Spinal cord (tissue), 10 donors: Measurements from ENCODE around the gene STPG2. TPM values are rescaled to one million over a fixed set of nuclear protein-coding genes. Genes with fewer than 3 reads are reported as not detected.
"Not testable (repeated sequence)": the region's sequence is repeated elsewhere in the genome, so short reads cannot be mapped to it uniquely, and the experiment has no call there.

Experiments used
- DNase-seq, 6 donors: peaks; one replicate each; pipeline versions ENCODE4 v3.0.0 to v3.0.0-alpha.2; 2013 to 2015; ENCODE audit warnings: low spot score in 6 of 6, low read depth in 4 of 6
- H3K27ac ChIP-seq: one replicate; pipeline ENCODE4 v1.5.1; 2013; ENCODE audit warnings: low read depth, low read length, control low read depth
- H3K27me3 ChIP-seq: one replicate; pipeline ENCODE4 v1.6.1; 2013; ENCODE audit warnings: low read length; ENCODE audit not compliant: control insufficient read depth, insufficient read depth
- H3K36me3 ChIP-seq: one replicate; pipeline ENCODE4 v1.6.1; 2013; ENCODE audit warnings: low read length; ENCODE audit not compliant: control insufficient read depth, insufficient read depth
- H3K4me1 ChIP-seq: one replicate; pipeline ENCODE4 v1.6.1; 2013; ENCODE audit warnings: low read length; ENCODE audit not compliant: control insufficient read depth, insufficient read depth
- H3K4me3 ChIP-seq: one replicate; pipeline ENCODE4 v1.5.1; 2013; ENCODE audit warnings: low read depth, low read length, control low read depth
- H3K9me3 ChIP-seq: one replicate; pipeline ENCODE4 v1.6.1; 2013; ENCODE audit warnings: low read length; ENCODE audit not compliant: control insufficient read depth, insufficient read depth
- WGBS: methylation state at CpG from one replicate; pipeline ENCODE4 v1.1.5; 2013; ENCODE audit warnings: missing lambda C conversion rate; ENCODE audit not compliant: insufficient coverage; 5-methylcytosine and 5-hydroxymethylcytosine counted together
- polyA plus RNA-seq, 2 donors: library from polyadenylated mRNA; unstranded; fragments of 120-200 nt; gene quantifications; one replicate each; pipeline ENCODE4 v1.2.1, GENCODE V29; 2013; ENCODE audit not compliant: insufficient read length in 2 of 2
- total RNA-seq, 2 donors: library from RNA; depleted of rRNA in 1 of 2; stranded (reverse); fragments of 120-200 nt in 1 of 2; fragments of >200 nt in 1 of 2; gene quantifications; one replicate each; pipeline versions ENCODE4 v1.2.3 to v1.2.4, GENCODE V29; 2013 to 2014
- donor health status: healthy.

STPG2 gene
- total and polyA plus RNA-seq, 4 donors: 0.13 to 2.7 (median 0.61) TPM

GRCh38 chr4:97587912-97588311 lies 555.4 kb downstream of the STPG2 start:
- Histone ChIP-seq H3K4me1 (no peaks in the 10 kb centered on the region), H3K27me3 (no peaks in the 10 kb centered on the region), H3K9me3 (no peaks in the 10 kb centered on the region), H3K27ac (no peak overlapping the region), H3K4me3 (no peak overlapping the region), H3K36me3 (no peaks in the 10 kb centered on the region)
- no CpG with 5 or more reads among the region's 2 CpGs for WGBS
- no peak for DNase-seq

- Histone ChIP-seq H3K27ac (no peak overlapping the region), H3K27me3 (no peaks in the 10 kb centered on the region), H3K9me3 (no peaks in the 10 kb centered on the region), H3K36me3 (no peaks in the 10 kb centered on the region), H3K4me3 (no peak overlapping the region), H3K4me1 (no peaks in the 10 kb centered on the region)
- DNase-seq: no peak
Measured at GRCh38 chr4:97585274-97585673, 558.0 kb downstream of the STPG2 start.

- H3K36me3 ChIP-seq: no peaks in the 10 kb centered on the region
- no CpG with 5 or more reads among the region's 1 CpG for WGBS
- DNase-seq: no peak
Measured at GRCh38 chr4:97582890-97583289, 560.4 kb downstream of the STPG2 start.

GRCh38 chr4:97577004-97577403 lies 566.3 kb downstream of the STPG2 start:
- WGBS: no CpG with 5 or more reads among the region's 2 CpGs
- Histone ChIP-seq H3K9me3 (no peaks in the 10 kb centered on the region), H3K27ac (no peak overlapping the region), H3K27me3 (no peaks in the 10 kb centered on the region), H3K4me1 (no peaks in the 10 kb centered on the region), H3K36me3 (no peaks in the 10 kb centered on the region), H3K4me3 (no peak overlapping the region)
- DNase-seq: no peak

More at GRCh38 chr4:97582890-97583289, 560.4 kb downstream of the STPG2 start:
- Histone ChIP-seq H3K4me3 (no peak overlapping the region), H3K9me3 (no peaks in the 10 kb centered on the region), H3K27ac (no peak overlapping the region), H3K4me1 (no peaks in the 10 kb centered on the region), H3K27me3 (no peaks in the 10 kb centered on the region)

- H3K4me1 ChIP-seq: no peaks in the 10 kb centered on the region
- H3K27ac ChIP-seq: no peak overlapping the region
- no peaks in the 10 kb centered on the region for H3K27me3 ChIP-seq
- no peak for DNase-seq
- H3K4me3 ChIP-seq: no peak overlapping the region
- no peaks in the 10 kb centered on the region for H3K36me3 ChIP-seq
- H3K9me3 ChIP-seq: no peaks in the 10 kb centered on the region
- WGBS: no CpG with 5 or more reads among the region's 2 CpGs
Measured at GRCh38 chr4:97560009-97560408, 583.3 kb downstream of the STPG2 start.

GRCh38 chr4:97558204-97558778 lies 585.0 kb downstream of the STPG2 start:
- no peak overlapping the region for H3K27ac ChIP-seq

GRCh38 chr4:97550637-97551036 lies 592.6 kb downstream of the STPG2 start:
- not testable (repeated sequence) for H3K4me3 ChIP-seq, H3K9me3 ChIP-seq, H3K27ac ChIP-seq, H3K36me3 ChIP-seq, DNase-seq, H3K27me3 ChIP-seq, H3K4me1 ChIP-seq
- WGBS: 98% methylated on average over 7 of the region's 10 CpGs

More at GRCh38 chr4:97558204-97558778, 585.0 kb downstream of the STPG2 start:
- H3K36me3 ChIP-seq: no peaks in the 10 kb centered on the region
- no peaks in the 10 kb centered on the region for H3K9me3 ChIP-seq
- no peak for DNase-seq
- no peaks in the 10 kb centered on the region for H3K4me1 ChIP-seq
- 64% methylated on average over 3 of the region's 4 CpGs for WGBS
- H3K4me3 ChIP-seq: no peak overlapping the region
- H3K27me3 ChIP-seq: no peaks in the 10 kb centered on the region

- Histone ChIP-seq H3K4me3 (no peak overlapping the region), H3K9me3 (no peaks in the 10 kb centered on the region), H3K4me1 (no peaks in the 10 kb centered on the region), H3K27ac (no peak overlapping the region), H3K27me3 (no peaks in the 10 kb centered on the region), H3K36me3 (no peaks in the 10 kb centered on the region)
- DNase-seq: no peak
- no CpG with 5 or more reads among the region's 2 CpGs for WGBS
Measured at GRCh38 chr4:97548943-97549583, 594.2 kb downstream of the STPG2 start.

GRCh38 chr4:97548186-97548585 lies 595.1 kb downstream of the STPG2 start:
- H3K27ac ChIP-seq: no peak overlapping the region
- no peak for DNase-seq
- H3K4me1 ChIP-seq: no peaks in the 10 kb centered on the region
- WGBS: no CpG with 5 or more reads among the region's 2 CpGs
- no peaks in the 10 kb centered on the region for H3K36me3 ChIP-seq
- no peaks in the 10 kb centered on the region for H3K27me3 ChIP-seq
- no peaks in the 10 kb centered on the region for H3K9me3 ChIP-seq
- H3K4me3 ChIP-seq: no peak overlapping the region

GRCh38 chr4:97531351-97531750 lies 611.9 kb downstream of the STPG2 start:
- DNase-seq: no peak
- Histone ChIP-seq H3K27ac (no peak overlapping the region), H3K4me3 (no peak overlapping the region), H3K36me3 (no peaks in the 10 kb centered on the region), H3K27me3 (no peaks in the 10 kb centered on the region), H3K4me1 (no peaks in the 10 kb centered on the region), H3K9me3 (no peaks in the 10 kb centered on the region)
